Astrocyte of the spinal cord (primary cell): ENCODE data around the gene LCE3B.
"Not testable (repeated sequence)": the region's sequence is repeated elsewhere in the genome, so short reads cannot be mapped to it uniquely, and the experiment has no call there.

Source experiments
- DNase-seq: peaks from one replicate; pipeline ENCODE4 v3.0.0; 2011; ENCODE audit warnings: low read depth, low spot score
- H3K4me3 ChIP-seq: 2 replicates; pipeline ENCODE4 v1.5.1; 2011; ENCODE audit warnings: low read depth, mild to moderate bottlenecking, low read length, moderate library complexity
- CTCF ChIP-seq: IDR thresholded peaks from 2 replicates; pipeline ENCODE4 v1.5.1; 2012; ENCODE audit warnings: low read depth, mild to moderate bottlenecking, low read length, inconsistent platforms
- in situ Hi-C: cut with HindIII; loops from 2 replicates; pipeline ENCODE4 v1.10.0; 2017; ENCODE audit warnings: low sequenced_read_pairs

The LCE3B gene

GRCh38 chr1:152613511-152613910, at the start of gene LCE3B:
LCE3B (plus strand) TSS chr1:152613811; CDS start chr1:152613811, 0 bp downstream.
- H3K4me3 ChIP-seq, result no peak within 1 kb of the TSS
- in situ Hi-C loops, result no loop called here
- DNase-seq, result no peak
- TF ChIP-seq CTCF, result no peak

GRCh38 chr1:152565115-152565514, 48.5 kb upstream of the LCE3B start:
- in situ Hi-C loops, result no loop called here
- no peak overlapping the region for H3K4me3 ChIP-seq
- no peak for TF ChIP-seq CTCF
- DNase-seq, result no peak

- TF ChIP-seq CTCF, result no peak
- in situ Hi-C loops, result no loop called here
- DNase-seq, result no peak
- H3K4me3 ChIP-seq, result no peak overlapping the region
These were observed 47.9 kb upstream of the LCE3B start for GRCh38 chr1:152565535-152566215.

GRCh38 chr1:152566681-152567080, 46.9 kb upstream of the LCE3B start, which contains the start of gene LCE3E:
LCE3E (minus strand) TSS chr1:152566780; CDS start chr1:152566208, 572 bp downstream.
- TF ChIP-seq CTCF, result no peak
- in situ Hi-C loops, result no loop called here
- DNase-seq, result no peak
- H3K4me3 ChIP-seq, result no peak within 1 kb of the TSS

- no peak for DNase-seq
- no peak overlapping the region for H3K4me3 ChIP-seq
- in situ Hi-C loops, result no loop called here
- no peak for TF ChIP-seq CTCF
These were observed 36.4 kb upstream of the LCE3B start for GRCh38 chr1:152577168-152577567.

GRCh38 chr1:152579526-152579925, 34.1 kb upstream of the LCE3B start:
- in situ Hi-C loops, H3K4me3 ChIP-seq, DNase-seq: not testable (repeated sequence)

- TF ChIP-seq CTCF, result no peak
- in situ Hi-C loops, result no loop called here
- DNase-seq, result no peak
These were observed 33.2 kb upstream of the LCE3B start, which contains the start of gene LCE3D for GRCh38 chr1:152580433-152580832. LCE3D (minus strand) TSS chr1:152580516; CDS start chr1:152579936, 580 bp downstream.

More at GRCh38 chr1:152580433-152580832, 33.2 kb upstream of the LCE3B start, which contains the start of gene LCE3D:
- H3K4me3 ChIP-seq, result no peak within 1 kb of the TSS
